Stimulated activated CD4-positive, alpha-beta T cell treated with anti-CD3 and anti-CD28 coated beads, Interleukin-1b, Interleukin-23, amount 100 ng/mL, for 24 hours (primary cell): ENCODE results near the gene TRIO.

Source experiments
- DNase-seq, 4 experiments: peaks; one replicate each; pipeline ENCODE4 v3.0.0-alpha.2; 2020; ENCODE audit warnings: low read depth in 4 of 4, low spot score in 1 of 4

The TRIO gene

DNA sequence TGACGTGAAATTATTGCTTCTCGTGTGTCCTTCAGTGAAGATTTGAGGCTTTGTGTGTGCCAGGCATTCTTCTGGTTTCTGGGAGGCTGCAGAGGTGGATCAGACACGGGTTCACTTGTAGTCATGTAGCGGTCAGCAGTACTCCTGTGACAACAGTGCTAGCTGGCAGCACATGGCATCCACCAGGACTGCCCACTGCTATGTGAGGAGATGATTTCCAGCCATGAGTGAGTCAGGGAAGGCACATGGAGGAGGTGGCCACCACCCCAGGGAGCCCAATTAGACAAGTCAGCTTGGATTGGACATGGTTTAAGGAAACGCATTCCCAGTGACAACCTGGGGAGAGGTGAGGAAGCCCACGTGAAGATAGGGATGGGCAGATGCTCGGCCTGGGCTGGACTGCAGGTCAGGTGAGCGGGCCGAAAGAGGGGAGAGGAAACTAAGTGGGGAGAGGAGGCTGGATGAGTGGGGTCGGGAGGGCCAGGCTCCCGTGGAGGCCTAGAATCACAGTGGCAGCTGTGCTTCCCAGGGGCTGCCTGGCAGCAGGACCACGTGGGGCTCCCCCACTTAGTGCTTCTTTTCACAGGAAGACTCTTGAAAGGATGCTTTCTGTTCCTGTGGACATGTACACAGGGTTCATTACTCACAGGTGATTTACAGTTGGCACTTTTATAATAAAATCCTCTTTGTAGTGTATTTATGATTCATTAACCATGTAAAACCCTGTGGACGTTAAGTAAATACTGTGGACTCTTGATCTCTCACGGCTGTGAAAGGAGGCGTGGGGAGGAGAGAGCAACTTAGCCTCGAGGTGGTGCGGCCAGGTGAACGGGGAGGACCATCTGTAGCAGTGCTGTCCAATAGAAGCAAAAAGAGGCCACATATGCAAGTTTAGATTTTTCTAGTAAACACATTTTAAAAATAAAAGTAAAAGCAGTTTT, 358.5 kb downstream of the TRIO start:
- DNase-seq = no peak

DNA sequence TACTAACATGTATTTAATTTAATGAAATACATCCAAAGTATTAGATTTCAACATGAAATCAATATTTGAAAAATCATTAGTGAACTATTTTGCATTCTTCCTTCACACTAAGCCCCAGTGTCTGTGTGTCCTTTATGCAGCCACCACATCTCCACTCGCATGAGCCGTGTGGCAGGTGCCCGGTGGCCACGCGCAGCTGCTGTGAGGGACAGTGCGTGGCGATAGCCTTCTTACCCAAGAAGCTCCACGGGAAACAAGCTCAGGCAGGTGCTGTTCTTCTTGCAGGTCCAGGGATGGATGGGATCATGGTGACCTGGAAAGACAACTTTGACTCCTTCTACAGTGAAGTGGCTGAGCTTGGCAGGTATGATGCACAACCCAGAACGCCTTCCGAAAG, 359.1 kb downstream of the TRIO start:
- no peak for DNase-seq

DNA sequence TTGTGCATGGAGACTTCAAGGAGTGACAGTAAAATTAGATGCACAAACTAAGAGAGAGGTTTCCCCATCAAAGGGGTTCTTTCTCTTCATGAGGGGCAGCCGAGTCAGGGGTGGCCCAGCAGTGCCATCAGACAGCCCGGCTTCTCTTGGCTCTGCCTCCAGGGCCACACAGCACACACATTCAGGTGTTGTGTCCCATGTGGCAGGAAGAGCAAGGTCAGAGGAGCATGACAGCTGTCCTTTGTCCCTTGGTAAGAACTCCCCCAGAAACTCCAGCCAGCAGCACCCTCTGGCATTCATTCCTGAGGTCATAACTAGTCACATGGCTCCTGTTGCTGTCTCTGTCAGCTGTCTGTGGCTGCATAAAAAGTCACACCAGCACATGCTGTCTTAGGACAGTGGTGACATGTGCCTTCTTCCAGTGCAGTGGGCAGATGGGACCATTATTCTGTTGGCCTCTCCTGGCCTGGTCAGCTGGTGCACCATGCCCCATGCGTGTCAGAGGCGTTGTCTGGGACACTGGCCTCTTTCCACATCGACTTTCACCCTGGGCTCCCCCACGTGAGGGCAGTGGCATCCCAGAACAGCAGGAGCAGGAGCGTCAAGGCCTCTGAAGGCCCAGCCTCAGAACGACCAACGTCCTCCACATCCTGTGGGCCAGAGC, 360.0 kb downstream of the TRIO start:
- no peak for DNase-seq

DNA sequence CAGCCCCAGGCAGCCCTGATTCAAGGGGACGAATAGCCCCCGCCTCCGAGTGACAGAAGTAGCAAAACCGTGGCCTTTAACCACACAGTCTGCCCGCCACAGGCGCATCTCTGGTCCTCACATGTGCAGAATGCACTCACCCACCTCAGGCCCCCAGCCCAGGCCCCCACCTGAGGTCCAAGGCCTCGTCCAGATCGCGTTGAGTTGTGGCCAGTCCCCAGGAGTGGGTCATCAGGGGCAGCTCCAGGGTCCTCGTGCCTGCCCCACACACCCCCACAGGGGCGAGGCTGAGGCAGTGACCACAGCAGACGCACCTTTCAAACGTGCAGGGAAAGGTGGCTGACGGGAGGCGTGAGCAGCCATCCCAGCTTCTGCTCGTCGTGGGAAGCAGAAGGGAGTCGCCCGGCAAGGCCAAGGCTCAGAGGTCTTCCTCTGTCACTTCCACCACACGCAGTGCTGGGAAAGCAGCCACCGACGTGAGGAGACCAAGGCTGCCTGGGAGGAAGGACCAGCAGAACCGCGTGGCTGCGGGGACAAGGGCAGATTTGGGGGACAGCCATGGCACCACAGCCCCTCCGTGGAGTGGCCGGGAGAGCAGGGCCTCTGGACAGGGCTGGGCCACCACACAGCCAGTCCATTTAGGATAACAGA, 360.7 kb downstream of the TRIO start:
- no peak for DNase-seq

DNA sequence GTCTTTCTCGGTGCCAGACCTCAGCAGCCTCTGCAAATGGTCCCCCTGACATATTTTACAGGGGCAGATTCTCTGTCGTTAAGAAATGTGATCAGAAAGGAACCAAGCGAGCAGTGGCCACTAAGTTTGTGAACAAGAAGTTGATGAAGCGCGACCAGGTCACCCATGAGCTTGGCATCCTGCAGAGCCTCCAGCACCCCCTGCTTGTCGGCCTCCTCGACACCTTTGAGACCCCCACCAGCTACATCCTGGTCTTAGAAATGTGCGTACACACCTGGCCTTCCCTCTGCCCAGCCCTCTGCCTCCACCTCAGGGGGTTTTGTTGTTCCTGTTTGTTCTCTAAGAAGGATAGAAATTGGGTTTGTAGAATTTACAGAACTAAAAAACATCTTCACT, 361.2 kb downstream of the TRIO start:
- no peak for DNase-seq

DNA sequence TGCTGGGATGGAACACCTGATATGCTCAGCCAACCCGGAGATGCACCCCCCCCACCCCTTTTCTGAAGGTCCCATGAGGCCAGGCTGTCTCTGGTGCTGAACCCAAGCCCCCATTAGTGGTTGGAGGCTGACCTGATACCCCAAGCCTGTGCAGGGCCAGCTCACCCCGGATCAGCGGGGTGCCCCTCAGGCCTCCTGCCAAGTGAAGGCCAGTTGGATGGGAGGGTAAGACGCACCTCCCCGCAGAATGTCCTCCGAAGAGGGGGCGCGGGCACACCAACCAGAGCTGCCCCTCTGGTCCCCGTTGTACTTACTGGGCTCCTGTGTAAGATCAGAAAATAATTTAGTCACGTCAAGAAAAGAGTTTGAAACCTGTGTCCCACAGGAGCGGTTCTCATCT, 361.7 kb downstream of the TRIO start:
- DNase-seq = no peak

DNA sequence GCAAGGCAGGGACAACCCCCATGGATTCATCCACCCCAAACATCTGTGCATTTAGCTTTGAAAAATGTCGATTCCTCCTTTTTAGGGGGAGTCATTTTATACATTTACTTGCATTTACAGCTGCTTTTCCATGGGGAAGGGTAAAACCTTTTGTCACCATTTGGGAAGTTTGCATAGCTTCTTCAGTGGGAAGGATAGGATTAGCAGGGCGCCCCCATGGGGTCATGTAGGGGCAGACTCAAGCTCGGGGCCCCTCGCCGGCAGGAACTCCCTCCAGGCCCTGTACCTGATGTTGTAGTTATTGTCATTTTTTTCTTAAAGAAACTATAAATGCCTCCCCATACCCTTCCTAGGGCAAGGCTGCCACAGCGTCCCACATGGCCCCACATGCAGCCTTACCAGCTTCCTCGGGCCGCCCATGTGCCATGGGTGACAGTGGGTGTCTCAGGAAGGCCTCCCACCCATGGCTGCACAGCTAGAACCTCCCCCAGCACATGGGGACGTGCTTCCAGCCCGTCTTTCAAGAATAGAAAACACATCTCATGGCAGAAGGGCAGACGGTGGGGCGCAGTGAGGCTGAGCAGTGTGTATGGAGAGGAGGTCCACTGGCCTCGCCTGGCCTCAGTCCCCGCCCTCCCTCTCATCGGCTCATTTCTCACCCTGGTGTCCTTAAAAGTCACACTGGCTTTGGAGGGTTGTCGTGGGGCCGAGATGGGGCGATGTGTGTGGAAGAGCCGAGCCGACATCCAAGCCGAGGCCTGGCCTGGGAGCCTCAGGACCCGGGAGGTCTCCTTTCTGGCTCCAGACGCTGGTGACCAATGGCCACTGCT, 362.4 kb downstream of the TRIO start:
- no peak for DNase-seq

DNA sequence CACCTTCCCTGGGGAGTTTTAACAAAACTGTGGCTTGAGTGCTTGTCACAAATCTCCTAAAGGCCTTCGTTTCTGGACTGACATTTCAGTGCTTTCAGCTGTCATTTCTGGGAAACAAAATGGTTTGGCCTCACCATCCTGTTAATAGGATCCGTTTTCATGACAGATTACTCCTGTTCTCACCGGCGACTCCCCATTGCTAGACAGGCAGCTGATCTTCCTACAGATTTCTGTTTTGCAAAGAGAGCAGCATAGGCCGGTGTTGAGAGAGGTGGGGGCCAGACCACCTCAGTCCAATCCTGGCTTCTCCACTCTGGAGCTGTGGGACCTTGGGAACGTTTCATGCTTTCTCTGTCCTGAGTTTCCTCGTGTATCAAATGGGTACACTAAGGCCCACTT, 363.0 kb downstream of the TRIO start:
- no peak for DNase-seq

DNA sequence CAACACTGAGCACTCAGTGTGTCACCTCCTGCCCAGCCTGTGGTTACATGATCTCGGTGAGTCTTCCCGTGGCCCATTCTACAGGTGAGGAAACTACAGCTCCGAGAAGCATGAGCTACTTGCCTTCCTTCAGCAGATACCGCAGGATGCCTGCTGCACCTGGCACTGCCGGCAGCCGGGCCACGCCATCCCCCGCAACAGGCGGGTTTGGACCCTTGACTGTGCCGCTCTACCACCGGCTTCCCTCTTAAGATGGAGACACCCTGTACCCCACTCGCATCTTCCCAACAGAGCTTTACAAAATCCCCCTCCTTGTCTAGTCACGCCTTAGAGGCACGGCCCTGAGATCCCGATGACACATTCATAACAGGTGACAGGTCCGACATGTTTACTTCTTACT, 363.5 kb downstream of the TRIO start:
- DNase-seq = no peak

DNA sequence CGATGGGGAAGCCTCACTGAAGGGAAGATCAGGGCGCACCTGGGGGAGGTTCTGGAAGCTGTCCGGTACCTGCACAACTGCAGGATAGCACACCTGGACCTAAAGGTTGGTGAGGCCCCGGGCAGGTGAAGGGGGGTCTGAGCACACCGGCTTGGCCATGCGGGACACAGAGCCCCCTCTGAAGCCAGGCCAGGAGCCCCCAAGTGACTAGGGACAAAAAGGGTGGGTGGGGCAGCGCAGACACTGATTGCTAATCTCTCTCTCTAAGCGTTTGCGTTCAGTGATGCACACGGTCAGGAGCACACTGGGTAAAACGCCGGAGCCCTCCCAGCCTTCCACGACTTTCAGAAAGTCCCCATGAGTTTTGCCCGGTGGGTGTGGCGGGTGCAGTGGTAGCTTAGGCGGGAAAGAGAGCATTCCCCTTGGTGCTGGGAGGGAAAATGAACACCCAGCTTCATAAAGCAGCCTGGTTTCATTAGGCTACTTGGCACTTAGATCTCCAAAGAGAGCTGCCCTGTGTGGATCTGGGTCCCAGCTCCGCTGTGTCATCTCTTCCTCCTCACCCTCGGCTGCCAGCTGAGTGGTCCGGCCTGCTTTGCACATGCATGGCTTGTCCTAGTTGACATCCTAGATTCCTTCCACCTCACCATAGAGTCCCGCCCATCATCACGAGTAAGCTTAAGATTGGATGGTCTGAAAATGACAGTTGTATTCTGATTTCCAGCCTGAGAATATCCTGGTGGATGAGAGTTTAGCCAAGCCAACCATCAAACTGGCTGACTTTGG, 364.2 kb downstream of the TRIO start:
- no peak for DNase-seq

DNA sequence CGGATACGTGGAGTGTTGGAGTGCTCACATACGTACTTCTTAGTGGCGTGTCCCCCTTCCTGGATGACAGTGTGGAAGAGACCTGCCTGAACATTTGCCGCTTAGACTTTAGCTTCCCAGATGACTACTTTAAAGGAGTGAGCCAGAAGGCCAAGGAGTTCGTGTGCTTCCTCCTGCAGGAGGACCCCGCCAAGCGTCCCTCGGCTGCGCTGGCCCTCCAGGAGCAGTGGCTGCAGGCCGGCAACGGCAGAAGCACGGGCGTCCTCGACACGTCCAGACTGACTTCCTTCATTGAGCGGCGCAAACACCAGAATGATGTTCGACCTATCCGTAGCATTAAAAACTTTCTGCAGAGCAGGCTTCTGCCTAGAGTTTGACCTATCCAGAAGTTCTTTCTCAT, 364.9 kb downstream of the TRIO start:
- no peak for DNase-seq

DNA sequence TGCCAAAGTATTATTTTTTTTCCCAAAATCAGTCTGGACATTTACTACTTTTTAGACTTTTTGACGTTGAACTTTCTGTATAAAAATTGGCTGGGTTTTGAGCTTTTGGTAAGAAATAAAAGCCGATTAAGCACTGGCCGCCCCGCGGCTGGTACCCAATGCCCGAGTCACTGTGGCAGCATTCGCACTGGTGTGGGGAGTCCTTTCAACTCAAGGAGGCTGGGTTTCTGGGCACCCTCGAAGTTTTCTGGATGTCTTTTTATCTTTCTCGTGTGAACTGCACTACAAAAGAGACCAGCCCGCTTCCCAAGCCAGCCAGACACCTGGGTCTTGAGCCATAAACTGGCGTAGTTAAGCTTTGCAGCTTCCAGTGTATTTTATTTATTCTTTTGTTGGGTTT, 366.4 kb downstream of the TRIO start:
- DNase-seq = no peak

DNA sequence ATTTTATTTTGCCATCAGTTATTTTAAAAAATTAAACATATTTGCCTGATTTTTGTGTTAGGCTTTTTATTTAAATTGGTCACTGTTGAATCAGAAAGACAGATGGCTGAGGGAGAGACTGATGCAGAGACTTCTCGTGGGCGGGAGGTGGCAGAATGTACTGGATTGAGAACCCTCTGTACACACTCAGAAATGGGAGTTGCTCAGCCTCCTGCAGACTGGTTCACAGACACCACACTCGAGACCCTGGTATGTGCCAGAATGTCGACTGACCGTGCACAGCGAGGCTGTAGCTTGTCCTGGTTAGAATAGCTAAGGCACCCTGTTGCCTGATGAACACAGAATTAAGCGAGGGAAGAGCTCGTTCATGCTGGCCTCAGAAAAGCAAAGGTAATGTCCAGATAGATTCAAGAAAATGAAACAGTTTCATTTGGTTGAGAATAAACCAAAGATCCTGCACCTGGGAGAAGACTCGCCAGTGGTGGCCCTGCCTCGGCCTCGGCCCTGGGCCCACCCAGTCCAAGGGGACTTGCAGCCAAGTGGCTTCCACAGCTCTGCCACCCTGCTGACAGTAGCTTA, 367.1 kb downstream of the TRIO start:
- DNase-seq = no peak

DNA sequence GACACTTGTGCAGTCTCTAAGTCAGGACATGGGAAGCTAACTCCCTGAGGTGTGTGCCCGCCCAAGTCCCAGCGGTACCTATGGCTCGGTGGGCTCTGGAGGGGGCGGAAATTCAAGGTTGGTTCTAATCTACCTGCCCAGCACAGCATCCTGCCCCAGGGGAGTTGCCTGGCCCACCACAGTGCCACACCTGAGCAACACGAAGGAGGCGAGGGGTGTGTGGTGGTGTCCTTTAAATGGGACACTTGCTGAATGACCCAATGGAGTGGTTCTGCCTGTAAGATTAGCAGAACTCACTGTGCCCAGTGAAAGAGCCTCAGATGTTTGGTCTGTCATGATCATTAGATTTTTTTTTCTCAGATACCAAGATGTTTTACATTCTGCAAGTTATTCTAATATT, 367.7 kb downstream of the TRIO start:
- DNase-seq = no peak

DNA sequence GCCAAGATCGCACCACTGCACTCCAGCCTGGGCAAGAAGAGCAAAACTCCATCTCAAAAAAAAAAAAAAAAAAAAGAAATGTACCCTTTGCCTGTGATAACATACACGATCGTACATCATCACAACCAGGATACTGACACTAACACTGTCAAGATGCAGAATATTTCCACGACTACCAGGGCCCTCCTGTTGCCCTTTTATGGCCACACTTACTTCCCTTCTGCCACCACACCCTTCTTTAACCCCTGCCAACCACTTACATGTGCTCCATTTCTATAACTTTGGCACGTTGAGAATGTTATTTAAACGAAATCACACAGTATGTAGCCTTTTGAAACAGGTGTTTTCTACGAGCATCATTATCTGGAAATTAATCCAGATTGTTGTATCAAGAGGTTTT, 369.4 kb downstream of the TRIO start:
- DNase-seq = no peak

DNA sequence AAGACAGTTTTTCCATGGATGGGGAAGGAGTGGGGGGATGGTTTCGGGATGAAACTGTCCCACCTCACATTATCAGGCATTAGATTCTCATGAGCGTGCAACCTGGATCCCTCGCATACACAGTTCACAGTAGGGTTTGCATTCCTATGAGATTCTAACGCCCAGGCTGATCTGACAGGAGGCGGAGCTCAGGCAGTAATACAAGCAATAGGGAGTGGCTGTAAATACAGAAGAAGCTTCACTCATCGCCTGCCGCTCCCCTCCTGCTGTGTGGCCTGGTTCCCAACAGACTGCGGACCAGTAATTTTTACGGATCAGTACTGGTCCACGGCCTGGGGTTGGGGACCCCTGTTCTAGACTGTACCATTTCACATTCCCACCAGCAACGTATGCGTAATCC, 370.1 kb downstream of the TRIO start:
- no peak for DNase-seq

DNA sequence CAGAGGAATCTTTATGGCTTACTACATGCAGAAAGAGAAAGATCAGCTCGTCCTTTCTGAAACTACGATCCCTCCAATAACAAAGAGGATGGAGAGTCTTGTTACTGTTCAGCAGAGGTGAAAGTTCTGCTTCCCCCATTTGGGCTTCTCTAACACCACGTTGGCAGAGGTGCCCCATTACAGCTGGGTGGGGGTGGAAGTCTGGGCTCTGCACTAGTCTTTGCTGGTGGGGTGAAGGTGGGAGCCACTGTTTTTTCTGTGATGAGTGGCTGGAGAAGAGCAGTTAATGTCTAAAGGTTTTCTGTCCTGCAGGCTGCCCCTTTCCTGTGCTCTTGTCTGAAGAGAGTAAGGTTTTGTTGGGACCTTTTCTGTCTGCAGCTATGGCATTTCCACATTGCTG, 373.8 kb downstream of the TRIO start:
- DNase-seq = no peak

DNA sequence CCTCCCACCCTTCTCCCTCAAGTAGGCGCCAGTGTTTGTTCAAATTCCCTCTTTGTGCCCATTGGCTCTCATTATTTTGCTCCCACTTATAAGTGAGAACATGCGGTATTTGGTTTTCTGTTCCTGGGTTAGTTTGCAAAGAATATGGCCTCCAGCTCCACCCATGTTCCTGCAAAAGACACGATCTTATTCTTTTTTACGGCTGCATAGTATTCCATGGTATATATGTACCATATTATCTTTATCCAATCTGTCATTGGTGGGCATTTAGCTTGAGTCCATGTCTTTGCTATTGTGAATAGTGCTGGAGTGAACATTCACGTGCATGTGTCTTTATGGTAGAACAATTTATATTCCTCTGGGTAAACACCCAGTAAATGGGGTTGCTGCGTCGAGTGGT, 375.5 kb downstream of the TRIO start:
- no peak for DNase-seq

DNA sequence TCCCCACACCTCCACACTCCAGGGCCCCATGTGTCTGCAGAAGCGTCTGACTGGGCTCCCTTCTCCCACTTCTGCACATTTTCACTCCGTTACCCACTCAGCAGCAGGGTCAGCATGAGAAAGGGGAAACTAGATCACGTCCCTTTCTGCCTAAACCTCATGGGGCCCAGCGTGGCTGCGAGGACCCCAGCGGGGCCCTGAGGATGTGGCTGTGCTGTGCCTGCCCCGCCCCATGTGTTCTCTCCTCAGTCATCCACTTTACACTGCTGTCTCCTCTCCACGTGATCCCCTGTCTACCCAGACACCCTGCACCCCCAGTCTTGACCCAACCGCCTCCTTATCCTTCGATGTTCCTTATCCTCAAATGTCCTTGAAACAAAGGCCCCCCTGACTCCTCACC, 378.6 kb downstream of the TRIO start:
- no peak for DNase-seq

DNA sequence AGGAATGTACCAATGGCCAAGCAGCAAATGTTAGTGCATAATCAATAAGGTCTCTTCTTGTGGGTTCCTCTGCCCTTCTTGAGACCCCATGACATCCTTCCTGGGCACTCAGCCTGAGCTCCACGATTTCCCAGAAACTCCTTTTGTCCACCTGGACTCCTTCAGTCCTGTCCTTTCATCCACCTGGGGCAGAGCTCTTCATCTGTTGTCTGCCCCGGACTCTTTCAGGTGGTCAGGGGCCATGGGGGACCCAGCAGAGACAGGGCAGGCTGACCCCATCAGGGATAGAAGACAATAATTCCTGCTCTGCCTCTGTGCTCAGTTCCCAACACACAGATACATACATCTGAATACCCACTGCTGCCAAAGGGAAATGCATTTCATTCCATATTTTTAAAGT, 379.6 kb downstream of the TRIO start:
- no peak for DNase-seq
